Activated CD4-positive, alpha-beta T cell treated with anti-CD3 and anti-CD28 coated beads for 4 hours (primary cell): Measurements from ENCODE around the gene FAM120A.
"Not testable (repeated sequence)": the region's sequence is repeated elsewhere in the genome, so short reads cannot be mapped to it uniquely, and the experiment has no call there.

Source experiments
- DNase-seq, 2 donors: peaks; one replicate each; pipeline ENCODE4 v3.0.0-alpha.2; 2020

FAM120A gene

GRCh38 chr9:93512170-93512812 lies 60.8 kb downstream of the FAM120A start:
- not testable (repeated sequence) for DNase-seq

DNA sequence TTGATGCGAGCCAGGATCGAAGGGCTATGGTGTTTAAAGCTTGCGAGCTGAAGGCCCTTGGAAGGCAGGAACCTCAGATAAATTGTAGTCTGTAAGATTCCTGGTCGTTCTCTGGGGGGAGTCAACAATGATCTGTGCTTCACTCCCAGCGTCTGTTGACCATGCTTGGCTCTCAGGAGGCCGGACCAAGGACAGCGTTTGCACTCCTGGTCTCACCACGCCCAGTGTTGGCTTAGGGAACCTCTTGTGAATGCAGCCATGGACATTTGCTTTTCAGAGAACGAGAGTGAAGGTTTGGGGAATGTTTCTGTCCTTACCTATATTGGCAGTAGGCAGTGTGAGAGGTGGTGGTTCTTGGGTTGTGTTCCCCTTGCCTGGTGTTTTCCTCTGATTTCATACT lies 62.1 kb downstream of the FAM120A start:
- DNase-seq = no peak

DNA sequence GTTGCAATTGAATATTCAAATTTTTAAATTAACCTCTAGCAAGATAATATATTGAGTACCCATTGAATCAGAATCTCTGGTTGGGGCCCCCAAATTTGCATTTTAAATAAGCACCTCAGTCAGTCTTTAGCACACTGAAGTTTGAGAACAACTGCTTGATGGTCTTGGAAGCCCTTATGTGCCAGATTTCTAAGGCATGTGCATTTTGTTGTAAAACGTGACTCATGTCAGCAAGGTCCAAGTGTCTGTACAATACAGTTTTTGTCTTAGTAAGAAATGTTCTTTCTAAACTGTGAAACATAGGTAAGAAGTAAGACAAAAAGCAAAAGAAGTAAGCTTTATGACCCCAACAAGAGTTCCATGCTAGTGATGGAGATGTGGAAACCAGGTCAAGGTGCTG lies 65.8 kb downstream of the FAM120A start:
- no peak for DNase-seq

GRCh38 chr9:93520523-93520922 lies 69.0 kb downstream of the FAM120A start:
- DNase-seq = no peak

GRCh38 chr9:93522736-93523135 lies 71.3 kb downstream of the FAM120A start:
- no peak for DNase-seq

GRCh38 chr9:93523518-93524144 lies 72.1 kb downstream of the FAM120A start:
- no peak for DNase-seq

DNA sequence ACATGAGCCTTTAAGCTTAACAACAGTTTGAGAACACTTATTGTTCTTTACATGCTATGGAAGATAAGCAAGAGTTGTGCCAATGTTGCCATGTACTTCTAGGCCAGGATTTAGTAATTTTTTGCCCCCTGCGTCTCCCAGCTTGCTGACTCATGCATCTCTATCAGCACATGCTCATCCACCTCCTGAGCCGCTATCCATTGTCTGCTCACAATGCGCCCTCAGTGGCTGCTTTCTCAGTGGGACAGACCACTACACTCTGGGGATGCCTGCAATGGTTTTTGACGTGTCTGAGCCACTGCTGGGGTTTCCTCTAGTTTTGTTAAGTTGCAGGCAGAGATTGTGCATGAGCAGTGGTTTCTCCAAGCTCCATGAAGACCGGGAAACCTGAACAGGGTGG lies 74.0 kb downstream of the FAM120A start:
- no peak for DNase-seq

DNA sequence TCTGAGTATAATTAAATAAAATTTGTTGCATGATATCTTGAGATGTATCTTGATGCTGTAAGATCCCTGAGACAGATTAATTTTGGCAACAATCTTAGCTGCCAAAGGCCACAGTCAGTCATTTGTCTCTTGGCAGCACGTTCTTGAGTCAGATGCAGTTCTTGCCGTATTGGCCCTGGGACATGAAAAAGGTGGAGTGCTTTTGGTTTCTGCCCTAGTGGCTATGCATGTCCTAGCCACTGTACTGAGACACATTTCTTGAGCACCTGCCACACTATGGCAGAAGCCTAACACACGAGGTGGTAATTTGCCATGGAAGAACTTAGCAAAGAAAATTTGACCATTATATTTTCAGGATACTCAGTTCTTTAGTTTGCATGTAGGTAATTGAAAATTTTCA lies 79.9 kb downstream of the FAM120A start:
- DNase-seq = no peak

DNA sequence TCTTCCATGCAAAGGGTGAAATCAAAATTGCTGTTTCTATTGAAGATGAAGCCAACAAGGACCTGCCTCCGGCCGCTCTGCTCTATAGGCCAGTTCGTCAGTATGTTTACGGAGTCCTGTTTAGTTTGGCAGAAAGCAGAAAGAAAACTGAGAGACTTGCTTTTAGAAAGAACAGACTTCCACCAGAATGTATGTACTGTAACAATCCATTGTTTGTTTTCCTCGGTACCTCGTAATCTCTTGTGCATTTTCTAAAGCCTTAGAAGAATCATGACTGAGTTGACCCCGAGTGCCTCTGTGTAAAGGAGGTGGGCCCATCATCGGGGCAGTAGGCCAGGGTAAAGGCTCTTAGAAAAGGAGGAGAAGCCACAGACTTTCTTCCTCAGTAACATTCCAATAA lies 80.7 kb downstream of the FAM120A start:
- no peak for DNase-seq

GRCh38 chr9:93533863-93534262 lies 82.4 kb downstream of the FAM120A start:
- no peak for DNase-seq

DNA sequence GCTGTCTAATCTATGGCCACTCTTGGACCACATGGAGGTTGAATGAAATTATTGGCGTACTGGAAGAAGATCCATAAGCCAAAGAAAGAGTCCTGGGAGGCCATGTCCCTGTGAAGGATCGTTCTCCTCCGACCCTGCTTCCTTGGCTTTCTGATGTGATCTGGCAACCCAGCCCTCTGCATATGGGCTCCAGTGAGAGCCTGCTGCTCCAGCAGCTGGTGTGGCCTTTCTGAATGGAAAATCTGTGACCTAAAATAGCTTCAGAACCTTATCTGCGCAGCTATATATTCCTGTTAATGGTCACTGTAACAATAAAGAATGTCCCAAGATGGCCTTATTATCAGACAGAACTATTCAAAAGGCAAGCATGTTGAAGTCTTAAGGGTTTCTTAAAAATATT lies 84.7 kb downstream of the FAM120A start:
- no peak for DNase-seq

DNA sequence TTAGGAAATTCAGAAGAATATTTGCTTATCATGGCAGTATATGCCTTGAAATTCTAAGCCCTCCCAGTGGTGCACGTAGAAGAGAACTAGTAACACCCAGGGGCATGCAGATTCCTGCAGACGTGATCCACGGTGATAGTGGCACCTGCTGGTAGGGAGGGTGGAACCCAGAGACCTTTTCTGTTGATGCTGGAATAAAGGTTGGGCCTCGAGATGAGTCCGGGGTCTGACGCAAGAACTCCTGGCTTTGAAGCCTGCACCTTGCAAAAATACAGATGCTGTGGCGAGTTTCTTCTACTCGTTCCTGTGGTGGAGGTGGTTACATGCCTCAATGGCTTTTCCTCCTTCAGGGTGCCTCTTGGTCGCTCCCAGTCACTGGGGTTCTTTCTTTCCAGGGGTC lies 85.4 kb downstream of the FAM120A start:
- no peak for DNase-seq

DNA sequence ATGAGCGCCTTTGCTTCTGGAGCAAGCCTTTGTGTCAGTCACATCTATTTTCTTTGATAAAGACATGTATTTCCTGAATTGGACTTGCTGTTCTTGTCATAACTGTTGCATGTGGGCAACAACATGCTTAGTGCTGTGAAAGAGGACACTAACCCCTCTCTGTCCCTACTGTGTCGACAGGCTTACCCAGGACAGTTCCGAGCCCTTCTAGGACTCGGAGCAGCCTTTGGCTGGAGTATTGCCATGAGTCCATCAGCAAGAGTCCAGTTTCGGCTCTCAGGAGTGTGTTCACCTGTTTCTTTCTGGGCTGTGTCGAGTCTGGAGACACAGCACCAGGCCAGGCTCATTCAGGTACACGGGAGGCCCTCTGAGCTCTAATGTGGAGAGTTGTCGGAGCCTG lies 88.8 kb downstream of the FAM120A start:
- no peak for DNase-seq

- DNase-seq = no peak
These were observed 89.5 kb downstream of the FAM120A start for GRCh38 chr9:93541005-93541404.

- no peak for DNase-seq
These were observed 90.3 kb downstream of the FAM120A start for GRCh38 chr9:93541581-93542349.

- DNase-seq = no peak
These were observed 91.6 kb downstream of the FAM120A start for GRCh38 chr9:93543117-93543516.

DNA sequence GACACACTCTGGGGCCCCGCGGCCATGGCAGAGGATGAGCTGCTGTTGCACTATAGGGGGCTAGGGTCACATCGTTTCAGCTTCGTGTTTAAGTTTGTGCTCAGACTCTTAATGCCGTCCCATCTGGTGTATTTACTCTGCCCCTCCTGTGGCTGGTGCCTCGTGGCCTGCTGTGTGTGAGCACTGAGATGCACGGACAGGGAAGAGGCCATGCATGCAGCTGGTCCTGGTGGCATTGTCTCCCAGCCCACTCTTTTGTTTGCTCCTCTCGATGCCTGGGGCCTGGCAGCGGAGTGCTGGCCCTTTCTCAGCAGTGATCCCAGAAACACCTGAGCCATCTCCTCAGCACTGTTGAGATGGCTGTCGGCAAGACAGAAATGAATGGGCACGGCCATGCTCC lies 94.9 kb downstream of the FAM120A start:
- no peak for DNase-seq

DNA sequence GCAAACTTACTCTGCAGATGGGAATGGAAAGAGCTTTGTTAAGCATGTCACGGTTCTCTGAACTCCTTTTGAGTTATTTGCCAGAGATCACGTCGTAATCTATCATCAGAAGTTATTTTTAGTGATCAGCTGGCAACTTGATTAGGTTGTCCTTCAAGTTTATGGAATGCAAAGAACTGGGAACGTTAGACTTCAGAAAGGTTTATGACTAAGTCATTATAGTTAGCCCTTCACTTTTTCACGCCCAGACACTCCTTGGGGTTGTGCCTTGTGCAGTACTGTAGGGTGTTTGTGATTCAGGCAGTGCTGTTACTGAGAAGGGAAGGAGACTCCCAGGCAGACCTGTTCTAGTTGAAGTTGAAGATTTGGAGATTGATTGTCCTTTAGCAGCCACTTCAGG lies 98.1 kb downstream of the FAM120A start:
- DNase-seq = no peak

- no peak for DNase-seq
These were observed 101.4 kb downstream of the FAM120A start for GRCh38 chr9:93552923-93553322.

- DNase-seq = no peak
These were observed 103.9 kb downstream of the FAM120A start for GRCh38 chr9:93555370-93555769.

DNA sequence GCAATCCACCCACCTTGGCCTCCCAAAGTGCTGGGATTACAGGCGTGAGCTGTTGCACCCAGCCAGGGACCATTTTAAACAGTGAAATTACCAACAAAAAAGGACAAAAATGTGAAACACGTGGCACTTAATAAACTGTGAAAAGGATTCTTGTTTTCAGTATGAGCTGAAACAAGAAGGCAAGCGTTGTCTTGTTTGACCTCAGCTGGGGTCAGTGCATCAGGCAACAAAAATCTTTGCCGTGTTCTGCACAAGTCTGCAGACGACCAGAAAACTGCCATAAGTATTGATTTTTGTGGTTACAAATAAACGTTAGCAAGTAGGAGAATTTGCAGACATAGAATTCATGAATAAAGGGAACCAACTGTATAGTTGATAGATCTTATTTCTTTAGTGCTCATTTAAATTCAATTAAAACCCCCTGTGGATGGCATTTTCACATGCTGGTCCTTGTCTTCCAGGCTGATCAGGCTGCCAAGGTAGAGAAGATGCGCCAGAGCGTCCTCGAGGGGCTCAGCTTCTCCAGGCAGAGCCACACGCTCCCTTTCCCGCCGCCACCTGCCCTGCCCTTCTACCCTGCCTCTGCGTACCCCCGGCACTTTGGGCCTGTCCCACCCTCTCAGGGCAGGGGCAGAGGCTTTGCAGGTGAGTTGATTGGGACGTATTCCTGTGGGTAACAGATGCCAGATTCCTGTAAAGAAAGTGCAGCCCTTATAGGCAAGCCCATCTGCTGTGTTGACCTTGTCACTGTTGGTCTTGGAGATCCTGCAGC lies 106.1 kb downstream of the FAM120A start:
- DNase-seq = no peak

DNA sequence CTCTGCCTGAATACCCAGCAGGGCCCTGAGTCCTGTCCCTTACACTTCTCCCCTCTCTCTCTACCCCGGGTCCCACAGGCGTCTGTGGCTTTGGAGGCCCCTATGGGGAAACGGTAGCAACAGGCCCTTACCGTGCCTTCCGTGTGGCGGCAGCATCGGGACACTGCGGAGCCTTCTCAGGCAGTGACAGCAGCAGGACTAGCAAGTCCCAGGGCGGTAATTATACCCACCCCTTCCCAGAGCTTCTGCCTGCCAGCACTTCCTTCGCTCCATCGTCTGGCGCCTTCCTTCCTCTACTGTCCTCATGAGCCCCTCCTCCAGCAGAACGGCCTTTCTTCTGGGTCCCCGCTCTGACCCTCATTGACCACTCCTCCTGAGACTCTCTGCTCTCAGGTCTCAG lies 107.0 kb downstream of the FAM120A start:
- no peak for DNase-seq

DNA sequence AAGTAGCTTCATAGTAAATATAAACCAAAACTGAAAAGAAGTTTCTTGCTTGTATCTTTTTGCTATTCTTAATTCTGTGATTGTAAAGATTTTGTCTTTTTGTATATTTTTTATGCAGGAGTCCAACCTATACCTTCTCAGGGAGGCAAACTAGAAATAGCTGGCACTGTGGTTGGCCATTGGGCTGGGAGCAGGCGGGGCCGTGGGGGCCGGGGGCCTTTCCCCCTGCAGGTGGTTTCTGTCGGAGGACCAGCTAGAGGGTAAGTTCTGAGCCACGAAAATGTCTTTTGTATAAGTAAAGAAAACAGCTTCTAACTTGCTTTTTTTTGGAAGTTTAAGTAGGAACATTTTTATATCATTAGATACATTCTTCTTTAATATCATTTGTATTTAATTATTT lies 109.5 kb downstream of the FAM120A start:
- no peak for DNase-seq

DNA sequence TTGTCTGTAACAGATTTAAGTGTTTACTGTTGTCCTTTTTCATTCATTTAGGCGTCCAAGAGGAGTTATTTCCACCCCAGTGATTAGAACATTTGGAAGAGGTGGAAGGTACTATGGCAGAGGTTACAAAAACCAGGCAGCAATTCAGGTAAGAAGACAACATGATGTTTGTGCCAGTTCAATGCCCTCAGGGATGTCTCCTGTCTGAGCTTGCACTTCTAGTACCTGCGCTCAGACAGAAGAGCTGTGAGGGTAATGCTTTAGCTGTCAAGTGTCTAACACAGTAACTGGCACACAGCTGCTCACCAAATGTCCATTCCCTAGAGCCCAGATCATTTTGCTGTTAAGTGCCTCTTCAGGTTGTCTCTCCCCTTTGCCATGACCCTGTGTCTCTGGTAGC lies 110.7 kb downstream of the FAM120A start:
- DNase-seq = no peak
